Inflammatory macrophage treated with lipopolysaccharide for 4 hours (primary cell): Measurements from ENCODE around the gene PROX2.
A peak's percentile ranks its signal among the peaks of the same experiment; 100 is the strongest.

ENCODE experiments used
- DNase-seq: peaks from one replicate; pipeline ENCODE4 v3.0.0-alpha.2; 2020

The PROX2 gene

GRCh38 chr14:74871819-74872218, 4.1 kb downstream of the PROX2 start:
- no peak for DNase-seq

- no peak for DNase-seq
Measured at GRCh38 chr14:74868739-74869138, 7.2 kb downstream of the PROX2 start.

- peak; percentile 48 for DNase-seq
Measured at GRCh38 chr14:74867673-74868072, 8.3 kb downstream of the PROX2 start.

- DNase-seq = no peak
Measured at GRCh38 chr14:74866708-74867389, 9.1 kb downstream of the PROX2 start.

GRCh38 chr14:74865156-74865555, 10.8 kb downstream of the PROX2 start:
- DNase-seq = no peak

GRCh38 chr14:74864198-74864597, 11.7 kb downstream of the PROX2 start:
- DNase-seq = peak; percentile 63

GRCh38 chr14:74863274-74863673, 12.7 kb downstream of the PROX2 start:
- DNase-seq = peak; percentile 93

- no peak for DNase-seq
Measured at GRCh38 chr14:74861734-74862090, 14.2 kb downstream of the PROX2 start.

GRCh38 chr14:74860899-74861733, 14.8 kb downstream of the PROX2 start:
- DNase-seq = peak; percentile 80

GRCh38 chr14:74859757-74860552, 16.0 kb downstream of the PROX2 start:
- no peak for DNase-seq

- DNase-seq = no peak
Measured at GRCh38 chr14:74858022-74858421, 17.9 kb downstream of the PROX2 start.

- DNase-seq = no peak
Measured at GRCh38 chr14:74856366-74856765, 19.6 kb downstream of the PROX2 start.

GRCh38 chr14:74855945-74856344, 20.0 kb downstream of the PROX2 start:
- DNase-seq = no peak

GRCh38 chr14:74855021-74855420, 20.9 kb downstream of the PROX2 start:
- no peak for DNase-seq

GRCh38 chr14:74853581-74853980, 22.4 kb downstream of the PROX2 start:
- DNase-seq = no peak

GRCh38 chr14:74852922-74853530, 22.9 kb downstream of the PROX2 start:
- DNase-seq = no peak

- peak; percentile 30 for DNase-seq
Measured at GRCh38 chr14:74848768-74849167, 27.2 kb downstream of the PROX2 start.

- DNase-seq = no peak
Measured at GRCh38 chr14:74846968-74847665, 28.8 kb downstream of the PROX2 start.

GRCh38 chr14:74846168-74846567, 29.8 kb downstream of the PROX2 start:
- no peak for DNase-seq

GRCh38 chr14:74843653-74844052, 32.3 kb downstream of the PROX2 start:
- no peak for DNase-seq

GRCh38 chr14:74841230-74842207, 34.4 kb downstream of the PROX2 start:
- DNase-seq = peak; percentile 76
